ENCODE measurements around the gene RAMP3. TPM values are rescaled to one million over a fixed set of nuclear protein-coding genes. Genes with fewer than 3 reads are reported as not detected.

The RAMP3 gene
- total and polyA plus RNA-seq, 11 donors = 19.2 to 107 (median 38.9) TPM

DNA sequence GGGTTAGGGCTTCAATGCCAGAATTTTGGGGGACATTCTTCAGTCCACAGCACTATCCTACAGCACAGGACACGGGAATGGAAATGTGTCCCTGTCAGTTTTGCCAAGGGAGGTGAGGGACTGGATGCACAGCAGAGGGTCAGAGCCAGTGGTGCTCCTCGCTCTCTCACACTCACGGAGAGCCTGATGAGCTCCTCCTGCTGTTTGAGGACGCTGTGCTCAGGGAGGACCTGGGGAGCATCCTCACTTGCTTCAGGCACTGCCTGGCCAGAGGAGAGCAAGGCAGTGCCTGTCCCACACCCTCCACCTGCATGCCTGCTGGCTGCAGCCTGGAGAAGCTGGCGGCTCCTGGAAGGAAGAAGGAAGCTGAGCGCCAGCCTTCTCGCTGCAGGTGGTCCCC is 58.6 kb downstream of the RAMP3 start:
- no peaks in the 10 kb centered on the region for H3K36me3 ChIP-seq
- peaks cover 0 to 3% (median 0%) of the 10 kb centered on the region in 12 donors for H3K9me3 ChIP-seq
- whole genome bisulfite sequencing, 4 donors = 57 to 69% (median 61%) methylated on average over 7 of the region's 7 CpGs
- H3K27me3 ChIP-seq = peaks cover 0 to 27% (median 0%) of the 10 kb centered on the region in 9 donors
- H3K27ac ChIP-seq = no peak overlapping the region
- no peak overlapping the region for H3K4me3 ChIP-seq
- H3K4me1 ChIP-seq = peaks cover 0 to 11% (median 2%) of the 10 kb centered on the region in 12 donors
- ATAC-seq = peak in 1 of 4 donors; percentile 11
- DNase-seq = no peak
- TF ChIP-seq POLR2A (IDR thresholded peaks at IDR 0.05) = no peak
- TF ChIP-seq CTCF (IDR thresholded peaks at IDR 0.05) = no peak
- intact Hi-C loops (cut with DNase I) = no loop called here

DNA sequence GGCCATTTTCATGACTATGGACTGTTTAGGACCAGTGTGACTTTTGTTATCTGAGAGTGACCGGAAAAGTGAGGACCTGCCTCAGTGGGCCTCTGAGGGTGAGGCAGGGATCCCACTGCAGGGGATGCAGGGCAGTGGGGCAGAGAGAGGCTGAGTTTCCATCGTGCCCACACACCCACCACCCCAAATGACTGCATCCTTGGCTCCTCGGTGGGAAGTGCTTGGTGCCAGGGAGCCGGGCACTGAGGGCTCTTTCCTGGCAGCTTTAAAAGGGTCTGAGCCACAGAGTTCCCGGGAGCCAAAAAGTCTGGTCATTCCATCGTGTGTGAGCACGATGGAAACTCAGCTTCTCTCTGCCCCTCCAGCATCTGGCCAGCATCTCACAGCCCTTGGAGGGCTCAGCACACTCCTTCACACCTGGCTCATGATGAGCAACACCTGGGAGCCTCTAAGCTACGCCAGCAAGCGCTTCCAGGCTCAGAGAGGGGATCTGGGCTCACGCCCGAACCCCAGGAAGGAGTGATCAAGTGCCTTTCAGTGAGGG is 59.1 kb downstream of the RAMP3 start:
- H3K27me3 ChIP-seq = peaks cover 0 to 27% (median 0%) of the 10 kb centered on the region in 9 donors
- DNase-seq (no peak), ATAC-seq (peak in 1 of 4 donors; percentile 6)
- peaks cover 0 to 6% (median 0%) of the 10 kb centered on the region in 12 donors for H3K4me1 ChIP-seq
- WGBS, 4 donors = 62 to 83% (median 73%) methylated on average over 7 to 11 of the region's 11 CpGs
- no peak overlapping the region for H3K27ac ChIP-seq
- no peak overlapping the region for H3K4me3 ChIP-seq
- no peaks in the 10 kb centered on the region for H3K36me3 ChIP-seq
- TF ChIP-seq CTCF (IDR thresholded peaks at IDR 0.05) (no peak), POLR2A (IDR thresholded peaks at IDR 0.05) (no peak)
- intact Hi-C loops (cut with DNase I) = no loop called here
- peaks cover 0 to 3% (median 0%) of the 10 kb centered on the region in 12 donors for H3K9me3 ChIP-seq

DNA sequence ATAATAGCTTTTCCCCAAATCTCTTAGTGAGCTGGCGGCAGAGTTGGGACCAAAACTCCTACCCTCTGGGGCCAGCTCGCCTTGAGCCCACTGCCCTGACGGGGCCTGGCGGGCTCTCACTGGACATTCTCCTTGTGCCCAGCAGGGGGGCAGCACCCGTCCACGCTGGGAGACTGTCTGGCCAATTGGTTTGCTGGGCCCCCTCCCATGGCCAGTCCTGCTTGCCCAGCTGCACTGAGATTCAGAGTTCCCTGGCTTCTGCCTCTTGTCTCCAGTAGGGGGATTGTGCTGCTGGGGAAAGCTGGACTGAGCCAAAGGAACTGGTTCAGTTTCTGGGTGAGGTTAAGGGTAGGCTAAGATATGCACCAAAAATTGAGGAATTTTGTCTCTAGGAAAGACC is 59.8 kb downstream of the RAMP3 start:
- DNase-seq (no peak), ATAC-seq (peak in 2 of 4 donors; percentile 18 to 38)
- Histone ChIP-seq H3K36me3 (no peaks in the 10 kb centered on the region), H3K27me3 (peaks cover 0 to 27% (median 0%) of the 10 kb centered on the region in 9 donors), H3K4me1 (peaks cover 0 to 3% (median 0%) of the 10 kb centered on the region in 12 donors), H3K27ac (no peak overlapping the region), H3K9me3 (peaks cover 0 to 3% (median 0%) of the 10 kb centered on the region in 12 donors), H3K4me3 (no peak overlapping the region)
- intact Hi-C loops (cut with DNase I) = no loop called here
- 53 to 84% (median 67%) methylated on average over 4 to 6 of the region's 6 CpGs for WGBS, 4 donors
- TF ChIP-seq POLR2A (IDR thresholded peaks at IDR 0.05) (no peak), CTCF (IDR thresholded peaks at IDR 0.05) (peak in 9 of 12 donors; percentile 13 to 56 (median 30))

GRCh38 chr7:45219130-45219529 is 61.5 kb downstream of the RAMP3 start:
- H3K4me3 ChIP-seq = no peak overlapping the region
- H3K27me3 ChIP-seq = peaks cover 0 to 21% (median 0%) of the 10 kb centered on the region in 9 donors
- TF ChIP-seq POLR2A (IDR thresholded peaks at IDR 0.05) (no peak), CTCF (IDR thresholded peaks at IDR 0.05) (no peak)
- H3K4me1 ChIP-seq = peaks cover 0 to 3% (median 0%) of the 10 kb centered on the region in 12 donors
- intact Hi-C loops (cut with DNase I) = no loop called here
- WGBS, 4 donors = 85 to 93% (median 89%) methylated on average over 10 to 12 of the region's 12 CpGs
- H3K27ac ChIP-seq = no peak overlapping the region
- DNase-seq (no peak), ATAC-seq (no peak)
- H3K9me3 ChIP-seq = no peaks in the 10 kb centered on the region
- no peaks in the 10 kb centered on the region for H3K36me3 ChIP-seq
